Neural cell (in vitro differentiated cells): ENCODE results near the gene GRIP1. TPM values are rescaled to one million over a fixed set of nuclear protein-coding genes. Genes with fewer than 3 reads are reported as not detected.

Source experiments
- H2AFZ ChIP-seq: fragments of 200-600, 300-800 bp; sonication (generic), shearing (Covaris generic); 2 replicates; pipeline ENCODE4 v1.6.0; 2014; ENCODE audit warnings: low read depth, mild to moderate bottlenecking, antibody characterized with exemption, low read length, moderate library complexity
- H3F3A ChIP-seq: fragments of 200-600 bp; shearing (Covaris generic); 2 replicates; pipeline ENCODE4 v1.6.1; 2016; ENCODE audit warnings: mild to moderate bottlenecking, moderate library complexity, mixed read lengths, antibody characterized with exemption, low read length; ENCODE audit not compliant: insufficient read depth, poor library complexity, severe bottlenecking
- H3K27ac ChIP-seq: fragments of 200-600, 300-800 bp; sonication (generic), shearing (Covaris generic); 2 replicates; pipeline ENCODE4 v1.5.1; 2014; ENCODE audit warnings: mild to moderate bottlenecking, low read length, moderate library complexity
- H3K27me3 ChIP-seq: fragments of 300-800, 200-600 bp; sonication (generic), shearing (Covaris generic); 2 replicates; pipeline ENCODE4 v1.6.0; 2014; ENCODE audit warnings: mild to moderate bottlenecking, low read depth, low read length, moderate library complexity; ENCODE audit not compliant: insufficient read depth
- H3K36me3 ChIP-seq: fragments of 300-800, 200-600 bp; sonication (generic), shearing (Covaris generic); 2 replicates; pipeline ENCODE4 v1.5.1; 2014; ENCODE audit warnings: mild to moderate bottlenecking, antibody characterized with exemption, low read length, moderate library complexity; ENCODE audit not compliant: insufficient read depth
- H3K4me2 ChIP-seq: fragments of 300-800, 200-600 bp; sonication (generic), shearing (Covaris generic); 2 replicates; pipeline ENCODE4 v1.6.0; 2014; ENCODE audit warnings: mild to moderate bottlenecking, low read length
- H3K4me3 ChIP-seq: fragments of 300-800, 200-600 bp; sonication (generic), shearing (Covaris generic); 2 replicates; pipeline ENCODE4 v1.5.1; 2014; ENCODE audit warnings: mild to moderate bottlenecking, low read length, moderate library complexity
- H3K79me2 ChIP-seq: fragments of 200-600 bp; shearing (Covaris generic); replicated peaks from 2 replicates; pipeline ENCODE4 v1.6.0; 2014; ENCODE audit warnings: mild to moderate bottlenecking, low read length, moderate library complexity; ENCODE audit not compliant: insufficient read depth
- H3K9ac ChIP-seq: fragments of 300-800, 200-600 bp; sonication (generic), shearing (Covaris generic); 2 replicates; pipeline ENCODE4 v1.6.1; 2016; ENCODE audit warnings: mild to moderate bottlenecking, low read length, mixed read lengths
- H3K9me2 ChIP-seq: fragments of 200-600 bp; shearing (Covaris generic); 2 replicates; pipeline ENCODE4 v1.6.1; 2016; ENCODE audit warnings: mild to moderate bottlenecking, low read length, mixed read lengths; ENCODE audit not compliant: insufficient read depth
- H3K9me3 ChIP-seq: fragments of 200-600, 300-800 bp; sonication (generic), shearing (Covaris generic); 2 replicates; pipeline ENCODE4 v1.6.1; 2016; ENCODE audit warnings: mild to moderate bottlenecking, mixed run types, low read length, moderate library complexity, mixed read lengths
- H4K20me1 ChIP-seq: fragments of 200-600 bp; shearing (Covaris generic); 2 replicates; pipeline ENCODE4 v1.6.1; 2016; ENCODE audit warnings: mild to moderate bottlenecking, mixed run types; ENCODE audit not compliant: insufficient read depth
- EP300 ChIP-seq: fragments of 450-650 bp; conservative IDR thresholded peaks from 2 replicates; pipeline ENCODE4 v1.6.1; 2014; ENCODE audit warnings: antibody characterized with exemption, mild to moderate bottlenecking, moderate library complexity; ENCODE audit not compliant: poor library complexity, severe bottlenecking
- EZH2 ChIP-seq: fragments of 200-600, 300-800 bp; shearing (Covaris generic), sonication (generic); IDR thresholded peaks from 2 replicates; pipeline ENCODE4 v1.6.1; 2014; ENCODE audit warnings: antibody characterized with exemption, low read length, borderline replicate concordance, mild to moderate bottlenecking; ENCODE audit not compliant: insufficient read depth, poor library complexity, severe bottlenecking
- MXI1 ChIP-seq: fragments of 450-650 bp; conservative IDR thresholded peaks from 2 replicates; pipeline ENCODE4 v1.6.1; 2014; ENCODE audit warnings: antibody characterized with exemption, mild to moderate bottlenecking; ENCODE audit not compliant: poor library complexity, severe bottlenecking
- POLR2AphosphoS5 ChIP-seq: IDR thresholded peaks from 2 replicates; pipeline ENCODE4 v1.6.1; 2012
- RAD21 ChIP-seq: fragments of 450-650 bp; conservative IDR thresholded peaks from 2 replicates; pipeline ENCODE4 v1.6.1; 2014; ENCODE audit warnings: antibody characterized with exemption, mild to moderate bottlenecking, moderate library complexity
- SMC3 ChIP-seq: fragments of 450-650 bp; conservative IDR thresholded peaks from 2 replicates; pipeline ENCODE4 v1.6.1; 2014; ENCODE audit warnings: antibody characterized with exemption, mild to moderate bottlenecking, moderate library complexity; ENCODE audit not compliant: poor library complexity
- TAF1 ChIP-seq: IDR thresholded peaks from 2 replicates; pipeline ENCODE4 v1.6.1; 2012; ENCODE audit warnings: low read depth
- polyA plus RNA-seq: library from polyadenylated mRNA; depleted of rRNA; stranded (reverse); fragments of >200 nt; gene quantifications from 2 replicates; pipeline ENCODE4 v1.2.3, GENCODE V29; 2014
- TF ChIP-seq, protein P1 (sequence below): fragments of 450-650 bp; IDR thresholded peaks from 2 replicates; pipeline ENCODE4 v1.5.1; 2014; ENCODE audit warnings: antibody characterized with exemption, mild to moderate bottlenecking, moderate library complexity; ENCODE audit not compliant: poor library complexity, severe bottlenecking
- TF ChIP-seq, protein P2 (sequence below): IDR thresholded peaks from 2 replicates; pipeline ENCODE4 v1.6.1; 2012; ENCODE audit warnings: borderline replicate concordance

GRIP1 gene
- polyA plus RNA-seq, 1 donor from 2014 or later = 41.1 TPM

DNA sequence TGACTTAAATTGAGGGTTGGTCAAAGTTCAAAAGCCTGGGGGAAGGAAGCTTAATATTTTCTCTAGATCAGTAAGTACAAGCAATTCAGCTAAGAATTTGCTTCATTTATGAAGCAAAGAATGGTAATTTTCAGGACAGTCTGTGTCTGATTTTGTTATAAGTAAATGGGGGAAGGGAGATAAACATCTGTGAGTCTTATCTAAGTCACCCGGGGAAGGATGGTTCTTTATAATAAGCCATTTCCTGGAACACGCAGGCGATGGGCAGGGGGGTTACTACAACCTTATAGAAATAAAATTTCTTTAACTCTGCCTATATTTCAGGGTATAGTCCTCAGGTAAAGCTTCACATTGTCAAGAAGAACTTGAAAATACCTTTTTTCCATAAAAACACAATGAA, 333.7 kb downstream of the GRIP1 start:
- H3K9me3 ChIP-seq = no peaks in the 10 kb centered on the region
- no peak overlapping the region for H3K4me3 ChIP-seq
- no peaks in the 10 kb centered on the region for H3K27me3 ChIP-seq
- no peaks in the 10 kb centered on the region for H4K20me1 ChIP-seq
- no peak overlapping the region for H3K9ac ChIP-seq
- TF ChIP-seq EZH2 = no peak
- TF ChIP-seq MXI1 = no peak
- no peak for TF ChIP-seq TAF1
- TF ChIP-seq, protein P1, sequence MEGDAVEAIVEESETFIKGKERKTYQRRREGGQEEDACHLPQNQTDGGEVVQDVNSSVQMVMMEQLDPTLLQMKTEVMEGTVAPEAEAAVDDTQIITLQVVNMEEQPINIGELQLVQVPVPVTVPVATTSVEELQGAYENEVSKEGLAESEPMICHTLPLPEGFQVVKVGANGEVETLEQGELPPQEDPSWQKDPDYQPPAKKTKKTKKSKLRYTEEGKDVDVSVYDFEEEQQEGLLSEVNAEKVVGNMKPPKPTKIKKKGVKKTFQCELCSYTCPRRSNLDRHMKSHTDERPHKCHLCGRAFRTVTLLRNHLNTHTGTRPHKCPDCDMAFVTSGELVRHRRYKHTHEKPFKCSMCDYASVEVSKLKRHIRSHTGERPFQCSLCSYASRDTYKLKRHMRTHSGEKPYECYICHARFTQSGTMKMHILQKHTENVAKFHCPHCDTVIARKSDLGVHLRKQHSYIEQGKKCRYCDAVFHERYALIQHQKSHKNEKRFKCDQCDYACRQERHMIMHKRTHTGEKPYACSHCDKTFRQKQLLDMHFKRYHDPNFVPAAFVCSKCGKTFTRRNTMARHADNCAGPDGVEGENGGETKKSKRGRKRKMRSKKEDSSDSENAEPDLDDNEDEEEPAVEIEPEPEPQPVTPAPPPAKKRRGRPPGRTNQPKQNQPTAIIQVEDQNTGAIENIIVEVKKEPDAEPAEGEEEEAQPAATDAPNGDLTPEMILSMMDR = no peak
- no peak for TF ChIP-seq RAD21
- no peak for TF ChIP-seq POLR2AphosphoS5
- no peak for TF ChIP-seq SMC3
- TF ChIP-seq EP300 = no peak
- TF ChIP-seq, protein P2, sequence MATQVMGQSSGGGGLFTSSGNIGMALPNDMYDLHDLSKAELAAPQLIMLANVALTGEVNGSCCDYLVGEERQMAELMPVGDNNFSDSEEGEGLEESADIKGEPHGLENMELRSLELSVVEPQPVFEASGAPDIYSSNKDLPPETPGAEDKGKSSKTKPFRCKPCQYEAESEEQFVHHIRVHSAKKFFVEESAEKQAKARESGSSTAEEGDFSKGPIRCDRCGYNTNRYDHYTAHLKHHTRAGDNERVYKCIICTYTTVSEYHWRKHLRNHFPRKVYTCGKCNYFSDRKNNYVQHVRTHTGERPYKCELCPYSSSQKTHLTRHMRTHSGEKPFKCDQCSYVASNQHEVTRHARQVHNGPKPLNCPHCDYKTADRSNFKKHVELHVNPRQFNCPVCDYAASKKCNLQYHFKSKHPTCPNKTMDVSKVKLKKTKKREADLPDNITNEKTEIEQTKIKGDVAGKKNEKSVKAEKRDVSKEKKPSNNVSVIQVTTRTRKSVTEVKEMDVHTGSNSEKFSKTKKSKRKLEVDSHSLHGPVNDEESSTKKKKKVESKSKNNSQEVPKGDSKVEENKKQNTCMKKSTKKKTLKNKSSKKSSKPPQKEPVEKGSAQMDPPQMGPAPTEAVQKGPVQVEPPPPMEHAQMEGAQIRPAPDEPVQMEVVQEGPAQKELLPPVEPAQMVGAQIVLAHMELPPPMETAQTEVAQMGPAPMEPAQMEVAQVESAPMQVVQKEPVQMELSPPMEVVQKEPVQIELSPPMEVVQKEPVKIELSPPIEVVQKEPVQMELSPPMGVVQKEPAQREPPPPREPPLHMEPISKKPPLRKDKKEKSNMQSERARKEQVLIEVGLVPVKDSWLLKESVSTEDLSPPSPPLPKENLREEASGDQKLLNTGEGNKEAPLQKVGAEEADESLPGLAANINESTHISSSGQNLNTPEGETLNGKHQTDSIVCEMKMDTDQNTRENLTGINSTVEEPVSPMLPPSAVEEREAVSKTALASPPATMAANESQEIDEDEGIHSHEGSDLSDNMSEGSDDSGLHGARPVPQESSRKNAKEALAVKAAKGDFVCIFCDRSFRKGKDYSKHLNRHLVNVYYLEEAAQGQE = no peak
- H3K27ac ChIP-seq = no peak overlapping the region
- peaks cover 11% of the 10 kb centered on the region for H3K36me3 ChIP-seq
- H3K4me2 ChIP-seq = no peak overlapping the region
- no peaks in the 10 kb centered on the region for H3K79me2 ChIP-seq
- no peak overlapping the region for H2AFZ ChIP-seq
- H3K9me2 ChIP-seq = no peaks in the 10 kb centered on the region
- no peaks in the 10 kb centered on the region for H3F3A ChIP-seq

- H3F3A ChIP-seq = no peaks in the 10 kb centered on the region
- no peak overlapping the region for H2AFZ ChIP-seq
- H3K9me2 ChIP-seq = no peaks in the 10 kb centered on the region
- H3K27me3 ChIP-seq = no peaks in the 10 kb centered on the region
- H3K4me3 ChIP-seq = no peak overlapping the region
- H4K20me1 ChIP-seq = no peaks in the 10 kb centered on the region
- peaks cover 6% of the 10 kb centered on the region for H3K36me3 ChIP-seq
- H3K27ac ChIP-seq = no peak overlapping the region
- no peaks in the 10 kb centered on the region for H3K79me2 ChIP-seq
- no peak overlapping the region for H3K9ac ChIP-seq
- no peaks in the 10 kb centered on the region for H3K9me3 ChIP-seq
- TF ChIP-seq RAD21 = no peak
- no peak overlapping the region for H3K4me2 ChIP-seq
These were observed 337.8 kb downstream of the GRIP1 start for GRCh38 chr12:66341126-66341525.

- Histone ChIP-seq H3F3A (no peaks in the 10 kb centered on the region), H3K9me2 (no peaks in the 10 kb centered on the region), H3K27ac (no peak overlapping the region), H3K4me3 (no peak overlapping the region), H3K9me3 (no peaks in the 10 kb centered on the region), H3K4me2 (no peak overlapping the region), H3K79me2 (no peaks in the 10 kb centered on the region), H3K36me3 (no peaks in the 10 kb centered on the region), H4K20me1 (no peaks in the 10 kb centered on the region), H3K9ac (no peak overlapping the region), H3K27me3 (no peaks in the 10 kb centered on the region), H2AFZ (no peak overlapping the region)
- no peak for TF ChIP-seq EZH2
- no peak for TF ChIP-seq RAD21
- TF ChIP-seq MXI1 = no peak
- TF ChIP-seq, protein P1 = no peak
- no peak for TF ChIP-seq TAF1
- no peak for TF ChIP-seq SMC3
- TF ChIP-seq EP300 = no peak
- TF ChIP-seq POLR2AphosphoS5 = no peak
- TF ChIP-seq, protein P2 = no peak
These were observed 338.7 kb downstream of the GRIP1 start for GRCh38 chr12:66340131-66340530.
